ENCODE data around the gene UBE2G1.

The UBE2G1 gene

GRCh38 chr17:4248504-4249277, 117.8 kb downstream of the UBE2G1 start:
- DNase-seq (ENCODE audit: low read depth in 3 of 3) = no peak

GRCh38 chr17:4247971-4248388, 118.5 kb downstream of the UBE2G1 start:
- no peak for DNase-seq (ENCODE audit: low read depth in 3 of 3)

- no peak for DNase-seq (ENCODE audit: low read depth in 3 of 3)
Measured at GRCh38 chr17:4247361-4247970, 119.0 kb downstream of the UBE2G1 start.

GRCh38 chr17:4246674-4247073, 119.8 kb downstream of the UBE2G1 start:
- no peak for DNase-seq (ENCODE audit: low read depth in 3 of 3)

- no peak for DNase-seq (ENCODE audit: low read depth in 3 of 3)
Measured at GRCh38 chr17:4241535-4241934, 124.9 kb downstream of the UBE2G1 start.

- DNase-seq (ENCODE audit: low read depth in 3 of 3) = no peak
Measured at GRCh38 chr17:4236456-4236855, 130.0 kb downstream of the UBE2G1 start.

GRCh38 chr17:4235372-4236279, 130.8 kb downstream of the UBE2G1 start:
- DNase-seq (ENCODE audit: low read depth in 3 of 3) = no peak

- no peak for DNase-seq (ENCODE audit: low read depth in 3 of 3)
Measured at GRCh38 chr17:4234401-4234800, 132.1 kb downstream of the UBE2G1 start.

- DNase-seq (ENCODE audit: low read depth in 3 of 3) = no peak
Measured at GRCh38 chr17:4233668-4234258, 132.7 kb downstream of the UBE2G1 start.

- DNase-seq (ENCODE audit: low read depth in 3 of 3) = no peak
Measured at GRCh38 chr17:4232168-4232813, 134.2 kb downstream of the UBE2G1 start.

- DNase-seq (ENCODE audit: low read depth in 3 of 3) = no peak
Measured at GRCh38 chr17:4229627-4230541, 136.6 kb downstream of the UBE2G1 start.

- DNase-seq (ENCODE audit: low read depth in 3 of 3) = no peak
Measured at GRCh38 chr17:4221899-4222659, 144.4 kb downstream of the UBE2G1 start.

GRCh38 chr17:4221163-4221562, 145.3 kb downstream of the UBE2G1 start:
- no peak for DNase-seq (ENCODE audit: low read depth in 3 of 3)

GRCh38 chr17:4220655-4221054, 145.8 kb downstream of the UBE2G1 start:
- no peak for DNase-seq (ENCODE audit: low read depth in 3 of 3)

Measured in stimulated activated CD4-positive, alpha-beta T cell treated with anti-CD3 and anti-CD28 coated beads, TNF-alpha, amount 100 ng/mL, for 4 hours (primary cell).